ENCODE data around the gene ACTMAP. TPM values are rescaled to one million over a fixed set of nuclear protein-coding genes. Genes with fewer than 3 reads are reported as not detected.

The ACTMAP gene
- polyA plus RNA-seq, 1 donor, result 16.6 TPM

- no peak for DNase-seq
- Histone ChIP-seq H3K4me3 (ENCODE audit: low read length) (no peak overlapping the region), H3K4me1 (ENCODE audit: control insufficient read depth, insufficient read depth, low read length) (peaks cover 15% of the 10 kb centered on the region), H3K27ac (ENCODE audit: low read length) (no peak overlapping the region), H3K36me3 (ENCODE audit: control insufficient read depth, insufficient read depth, low read length) (peaks cover 75% of the 10 kb centered on the region), H3K9me3 (ENCODE audit: control insufficient read depth, low read depth, low read length) (no peaks in the 10 kb centered on the region), H3K27me3 (ENCODE audit: control insufficient read depth, insufficient read depth, low read length) (no peaks in the 10 kb centered on the region)
- no CpG with 5 or more reads among the region's 3 CpGs for WGBS (ENCODE audit: insufficient coverage, low lambda C conversion rate)
Measured at GRCh38 chr19:40758491-40758890, 8.2 kb upstream of the ACTMAP start.

DNA sequence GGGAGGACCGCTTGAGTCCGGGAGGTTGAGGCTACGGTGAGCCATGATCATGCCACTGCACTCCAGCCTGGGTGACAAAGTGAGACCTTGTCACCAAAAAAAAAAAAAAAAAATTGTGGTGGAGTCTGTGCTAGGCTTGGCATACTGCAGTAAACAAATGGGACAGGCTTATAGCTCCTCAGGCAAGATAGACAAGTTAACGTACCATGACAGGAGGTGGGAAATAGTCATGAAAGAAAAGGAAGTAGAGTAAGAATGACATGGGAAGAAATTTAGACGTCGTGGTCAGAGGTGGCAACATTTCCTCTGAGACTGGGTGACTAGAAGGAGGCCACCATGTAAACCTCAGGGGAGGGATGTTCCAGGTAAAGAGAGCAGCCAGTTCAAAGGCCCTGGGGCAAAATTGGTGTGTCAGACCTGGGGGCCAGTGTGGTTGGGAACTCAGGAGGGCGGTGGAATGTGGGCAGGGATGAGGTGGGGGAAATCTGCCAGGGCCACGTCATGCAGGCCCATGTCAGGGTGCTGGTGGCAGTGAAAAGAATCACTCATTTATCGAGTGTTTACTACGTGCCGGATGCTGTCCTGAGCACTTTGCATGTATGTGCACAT lies 6.3 kb upstream of the ACTMAP start:
- no peak overlapping the region for H3K27ac ChIP-seq (ENCODE audit: low read length)
- H3K36me3 ChIP-seq (ENCODE audit: control insufficient read depth, insufficient read depth, low read length), result peaks cover 56% of the 10 kb centered on the region
- WGBS (ENCODE audit: insufficient coverage, low lambda C conversion rate), result 80% methylated on average over 1 of the region's 11 CpGs
- H3K4me3 ChIP-seq (ENCODE audit: low read length), result no peak overlapping the region
- H3K4me1 ChIP-seq (ENCODE audit: control insufficient read depth, insufficient read depth, low read length), result peaks cover 15% of the 10 kb centered on the region
- H3K27me3 ChIP-seq (ENCODE audit: control insufficient read depth, insufficient read depth, low read length), result no peaks in the 10 kb centered on the region
- no peaks in the 10 kb centered on the region for H3K9me3 ChIP-seq (ENCODE audit: control insufficient read depth, low read depth, low read length)
- DNase-seq, result no peak

GRCh38 chr19:40755791-40756190 lies 5.5 kb upstream of the ACTMAP start:
- H3K27me3 ChIP-seq (ENCODE audit: control insufficient read depth, insufficient read depth, low read length), result no peaks in the 10 kb centered on the region
- no peaks in the 10 kb centered on the region for H3K9me3 ChIP-seq (ENCODE audit: control insufficient read depth, low read depth, low read length)
- no peak overlapping the region for H3K4me3 ChIP-seq (ENCODE audit: low read length)
- peaks cover 15% of the 10 kb centered on the region for H3K4me1 ChIP-seq (ENCODE audit: control insufficient read depth, insufficient read depth, low read length)
- H3K36me3 ChIP-seq (ENCODE audit: control insufficient read depth, insufficient read depth, low read length), result peaks cover 48% of the 10 kb centered on the region
- no peak overlapping the region for H3K27ac ChIP-seq (ENCODE audit: low read length)
- no peak for DNase-seq
- no CpG with 5 or more reads among the region's 8 CpGs for WGBS (ENCODE audit: insufficient coverage, low lambda C conversion rate)

- no peaks in the 10 kb centered on the region for H3K9me3 ChIP-seq (ENCODE audit: control insufficient read depth, low read depth, low read length)
- no CpG with 5 or more reads among the region's 3 CpGs for WGBS (ENCODE audit: insufficient coverage, low lambda C conversion rate)
- peak overlapping the region; percentile 97 for H3K27ac ChIP-seq (ENCODE audit: low read length)
- H3K4me1 ChIP-seq (ENCODE audit: control insufficient read depth, insufficient read depth, low read length), result peaks cover 15% of the 10 kb centered on the region
- no peak overlapping the region for H3K4me3 ChIP-seq (ENCODE audit: low read length)
- DNase-seq, result no peak
- H3K27me3 ChIP-seq (ENCODE audit: control insufficient read depth, insufficient read depth, low read length), result no peaks in the 10 kb centered on the region
- H3K36me3 ChIP-seq (ENCODE audit: control insufficient read depth, insufficient read depth, low read length), result peaks cover 43% of the 10 kb centered on the region
Measured at GRCh38 chr19:40755248-40755624, 5.0 kb upstream of the ACTMAP start.

DNA sequence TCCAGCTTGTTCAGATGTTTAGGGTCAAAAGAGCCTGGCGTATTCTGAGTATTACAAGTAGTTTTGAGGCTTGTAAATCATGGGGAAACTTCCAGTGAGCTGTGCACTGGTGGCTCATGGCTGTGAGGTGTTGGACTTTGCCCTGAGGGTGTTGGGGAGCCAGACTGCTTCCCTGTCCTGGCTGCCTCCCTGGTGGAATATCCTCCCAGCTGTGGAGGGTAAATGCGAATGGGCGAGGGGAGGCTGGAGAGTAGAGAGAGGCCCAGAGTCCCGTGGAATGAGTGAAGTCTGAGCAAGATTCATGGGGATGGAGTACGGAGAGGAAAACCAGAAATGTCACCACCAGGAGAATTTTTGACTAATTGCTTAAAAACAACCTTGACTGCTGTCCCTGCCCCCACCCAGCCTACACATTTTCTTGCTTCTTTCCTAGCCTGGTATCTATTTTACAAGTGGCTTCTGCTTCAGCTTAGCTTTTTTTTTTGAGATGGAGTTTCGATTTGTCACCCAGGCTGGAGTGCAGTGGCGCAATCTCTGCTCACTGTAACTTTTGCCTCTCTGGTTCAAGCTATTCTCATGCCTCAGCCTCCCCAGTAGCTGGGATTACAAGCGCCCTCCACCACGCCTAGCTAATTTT lies 4.5 kb upstream of the ACTMAP start:
- peaks cover 38% of the 10 kb centered on the region for H3K36me3 ChIP-seq (ENCODE audit: control insufficient read depth, insufficient read depth, low read length)
- H3K4me3 ChIP-seq (ENCODE audit: low read length), result peak overlapping the region; percentile 12
- peak overlapping the region; percentile 97 for H3K27ac ChIP-seq (ENCODE audit: low read length)
- H3K4me1 ChIP-seq (ENCODE audit: control insufficient read depth, insufficient read depth, low read length), result peaks cover 16% of the 10 kb centered on the region
- WGBS (ENCODE audit: insufficient coverage, low lambda C conversion rate), result no CpG with 5 or more reads among the region's 9 CpGs
- DNase-seq, result peak; percentile 73 to 90
- no peaks in the 10 kb centered on the region for H3K27me3 ChIP-seq (ENCODE audit: control insufficient read depth, insufficient read depth, low read length)
- no peaks in the 10 kb centered on the region for H3K9me3 ChIP-seq (ENCODE audit: control insufficient read depth, low read depth, low read length)

GRCh38 chr19:40752257-40752781 lies 2.0 kb upstream of the ACTMAP start:
- Histone ChIP-seq H3K27ac (ENCODE audit: low read length) (peak overlapping the region; percentile 94), H3K27me3 (ENCODE audit: control insufficient read depth, insufficient read depth, low read length) (no peaks in the 10 kb centered on the region), H3K4me1 (ENCODE audit: control insufficient read depth, insufficient read depth, low read length) (peaks cover 22% of the 10 kb centered on the region), H3K4me3 (ENCODE audit: low read length) (peak overlapping the region; percentile 75), H3K36me3 (ENCODE audit: control insufficient read depth, insufficient read depth, low read length) (peaks cover 20% of the 10 kb centered on the region), H3K9me3 (ENCODE audit: control insufficient read depth, low read depth, low read length) (no peaks in the 10 kb centered on the region)
- no peak for DNase-seq
- WGBS (ENCODE audit: insufficient coverage, low lambda C conversion rate), result 26% methylated on average over 5 of the region's 12 CpGs

- Histone ChIP-seq H3K36me3 (ENCODE audit: control insufficient read depth, insufficient read depth, low read length) (peaks cover 8% of the 10 kb centered on the region), H3K27ac (ENCODE audit: low read length) (peak within 1 kb of the TSS; percentile 94), H3K27me3 (ENCODE audit: control insufficient read depth, insufficient read depth, low read length) (no peaks in the 10 kb centered on the region), H3K4me3 (ENCODE audit: low read length) (peak within 1 kb of the TSS; percentile 75), H3K4me1 (ENCODE audit: control insufficient read depth, insufficient read depth, low read length) (peaks cover 22% of the 10 kb centered on the region), H3K9me3 (ENCODE audit: control insufficient read depth, low read depth, low read length) (no peaks in the 10 kb centered on the region)
- DNase-seq, result peak; percentile 97 to 99
- no CpG with 5 or more reads among the region's 46 CpGs for WGBS (ENCODE audit: insufficient coverage, low lambda C conversion rate)
Measured at GRCh38 chr19:40750874-40751537, 729 bp upstream of the ACTMAP start, which contains the start of gene SNRPA. Gene SNRPA, plus strand, starts transcription at chr19:40751203. Its CDS starts 206 bp downstream, at chr19:40751409.

GRCh38 chr19:40747536-40747935 lies 2.7 kb downstream of the ACTMAP start:
- Histone ChIP-seq H3K9me3 (ENCODE audit: control insufficient read depth, low read depth, low read length) (no peaks in the 10 kb centered on the region), H3K4me1 (ENCODE audit: control insufficient read depth, insufficient read depth, low read length) (peaks cover 8% of the 10 kb centered on the region), H3K4me3 (ENCODE audit: low read length) (no peak overlapping the region), H3K27me3 (ENCODE audit: control insufficient read depth, insufficient read depth, low read length) (no peaks in the 10 kb centered on the region), H3K36me3 (ENCODE audit: control insufficient read depth, insufficient read depth, low read length) (peaks cover 7% of the 10 kb centered on the region), H3K27ac (ENCODE audit: low read length) (no peak overlapping the region)
- DNase-seq, result no peak
- WGBS (ENCODE audit: insufficient coverage, low lambda C conversion rate), result no CpG with 5 or more reads among the region's 7 CpGs

- Histone ChIP-seq H3K4me3 (ENCODE audit: low read length) (no peak overlapping the region), H3K4me1 (ENCODE audit: control insufficient read depth, insufficient read depth, low read length) (peaks cover 8% of the 10 kb centered on the region), H3K27me3 (ENCODE audit: control insufficient read depth, insufficient read depth, low read length) (no peaks in the 10 kb centered on the region), H3K27ac (ENCODE audit: low read length) (peak overlapping the region; percentile 23), H3K36me3 (ENCODE audit: control insufficient read depth, insufficient read depth, low read length) (peaks cover 18% of the 10 kb centered on the region), H3K9me3 (ENCODE audit: control insufficient read depth, low read depth, low read length) (no peaks in the 10 kb centered on the region)
- peak in 1 of 2 donors; percentile 23 for DNase-seq
- no CpG with 5 or more reads among the region's 7 CpGs for WGBS (ENCODE audit: insufficient coverage, low lambda C conversion rate)
Measured at GRCh38 chr19:40745402-40745780, 4.9 kb downstream of the ACTMAP start.

GRCh38 chr19:40744554-40745401 lies 5.5 kb downstream of the ACTMAP start:
- H3K27me3 ChIP-seq (ENCODE audit: control insufficient read depth, insufficient read depth, low read length), result no peaks in the 10 kb centered on the region
- peak overlapping the region; percentile 23 for H3K27ac ChIP-seq (ENCODE audit: low read length)
- H3K36me3 ChIP-seq (ENCODE audit: control insufficient read depth, insufficient read depth, low read length), result peaks cover 24% of the 10 kb centered on the region
- no peak for DNase-seq
- H3K4me1 ChIP-seq (ENCODE audit: control insufficient read depth, insufficient read depth, low read length), result peaks cover 6% of the 10 kb centered on the region
- H3K9me3 ChIP-seq (ENCODE audit: control insufficient read depth, low read depth, low read length), result no peaks in the 10 kb centered on the region
- no CpG with 5 or more reads among the region's 17 CpGs for WGBS (ENCODE audit: insufficient coverage, low lambda C conversion rate)
- H3K4me3 ChIP-seq (ENCODE audit: low read length), result no peak overlapping the region
